SK-N-MC (cell line): ENCODE data around the gene FGF10.

Experiments used
- EZH2 ChIP-seq: fragments of 200-600 bp; sonication (generic); IDR thresholded peaks from one replicate; pipeline ENCODE4 v1.6.1; 2017; ENCODE audit warnings: antibody characterized with exemption
- FOXP2 ChIP-seq: optimal IDR thresholded peaks from 2 replicates; pipeline ENCODE3; 2011; ENCODE audit warnings: mild to moderate bottlenecking, moderate library complexity; ENCODE audit not compliant: insufficient read depth; ENCODE audit errors: extremely low read length, control extremely low read depth
- POLR2AphosphoS5 ChIP-seq: IDR thresholded peaks from 2 replicates; pipeline ENCODE4 v1.6.1; 2012; ENCODE audit warnings: mild to moderate bottlenecking, low read depth, low read length, borderline replicate concordance

GRCh38 chr5:44389823-44390143 lies 563 bp upstream of the FGF10 start:
- TF ChIP-seq POLR2AphosphoS5 (no peak), EZH2 (no peak), FOXP2 (no peak)
